IMR-90 (cell line): ENCODE data around the gene ZBP1.

Experiments
- BHLHE40 ChIP-seq: fragments of 150-350 bp; IDR thresholded peaks from 2 replicates; pipeline ENCODE4 v1.6.1; 2016; ENCODE audit warnings: mild to moderate bottlenecking, low read depth, low read length
- CEBPB ChIP-seq: IDR thresholded peaks from 2 replicates; pipeline ENCODE4 v1.6.1; 2012; ENCODE audit warnings: low read depth, low read length, improper control_type of control experiment
- CTCF ChIP-seq: conservative IDR thresholded peaks from 2 replicates; pipeline ENCODE4 v1.5.1; 2012; ENCODE audit warnings: mild to moderate bottlenecking, low read depth, low read length, improper control_type of control experiment
- MXI1 ChIP-seq: IDR thresholded peaks from 2 replicates; pipeline ENCODE4 v1.6.1; 2012; ENCODE audit warnings: low read depth, mild to moderate bottlenecking, low read length, moderate library complexity, borderline replicate concordance
- POLR2A ChIP-seq: IDR thresholded peaks from 2 replicates; pipeline ENCODE4 v1.6.1; 2012; ENCODE audit warnings: mild to moderate bottlenecking, low read depth, low read length
- RFX5 ChIP-seq: IDR thresholded peaks from 2 replicates; pipeline ENCODE4 v1.8.0; 2012; ENCODE audit warnings: low read depth, mild to moderate bottlenecking, low read length, moderate library complexity

- no peak for TF ChIP-seq CTCF
- no peak for TF ChIP-seq POLR2A
- TF ChIP-seq MXI1: no peak
- no peak for TF ChIP-seq CEBPB
- no peak for TF ChIP-seq RFX5
- no peak for TF ChIP-seq BHLHE40
These were observed 44.2 kb upstream of the ZBP1 start for GRCh38 chr20:57664476-57664875.
